Measurements from ENCODE around the gene ZBTB3. TPM values are rescaled to one million over a fixed set of nuclear protein-coding genes. Genes with fewer than 3 reads are reported as not detected.
A peak's percentile ranks its signal among the peaks of the same experiment; 100 is the strongest.

Gene ZBTB3
- total RNA-seq = 15.4 and 16.0 TPM in 2 replicates

GRCh38 chr11:62753736-62754603, at the start of gene ZBTB3:
Gene ZBTB3, minus strand, starts transcription at chr11:62754160. Its CDS starts 496 bp downstream, at chr11:62753664.

GRCh38 chr11:62791501-62792201, 37.7 kb upstream of the ZBTB3 start, which contains the start of gene TMEM223:
Gene TMEM223, minus strand, starts transcription at chr11:62792006. Its CDS starts 12 bp downstream, at chr11:62791994.

GRCh38 chr11:62787005-62787759, 33.2 kb upstream of the ZBTB3 start, which contains the start of gene TMEM179B:
Gene TMEM179B, plus strand, starts transcription at chr11:62787402. Its CDS starts 30 bp downstream, at chr11:62787432.

GRCh38 chr11:62771144-62772021, 17.4 kb upstream of the ZBTB3 start, which contains the start of gene TAF6L:
Gene TAF6L, plus strand, starts transcription at chr11:62771396. Its CDS starts 4,388 bp downstream, at chr11:62775784.

GRCh38 chr11:62728171-62728988, 25.6 kb downstream of the ZBTB3 start, which contains the start of gene TTC9C:
Gene TTC9C, plus strand, starts transcription at chr11:62728486. Its CDS starts 363 bp downstream, at chr11:62728849.

GRCh38 chr11:62727165-62727871, 26.6 kb downstream of the ZBTB3 start, which contains the start of gene HNRNPUL2:
Gene HNRNPUL2, minus strand, starts transcription at chr11:62727457. Its CDS starts 301 bp downstream, at chr11:62727156.

GRCh38 chr11:62707277-62707861, 46.6 kb downstream of the ZBTB3 start, which contains the start of the genes BSCL2 and GNG3:
Gene BSCL2, minus strand, starts transcription at chr11:62707424. Its CDS starts 229 bp downstream, at chr11:62707195.
Gene GNG3, plus strand, starts transcription at chr11:62707676. Its CDS starts 620 bp downstream, at chr11:62708296.

Small RNAs within 50 kb of the gene (small RNA-seq; reads per million reads assigned to genes)
- gene MIR6514 = 1.0 reads per million, percentile 60 among the genes with 10 or more reads in this experiment

Other genes starting within 250 kb of the ZBTB3 start
- 544 and 655 TPM in 2 replicates for gene AHNAK, start 207.4 kb downstream of the ZBTB3 start, total RNA-seq
- 1,284 and 1,362 TPM in 2 replicates for gene EEF1G, start 180.3 kb downstream of the ZBTB3 start, total RNA-seq
- 11.8 and 12.7 TPM in 2 replicates for gene TUT1, start 162.6 kb downstream of the ZBTB3 start, total RNA-seq
- 250 and 281 TPM in 2 replicates for gene MTA2, start 152.3 kb downstream of the ZBTB3 start, total RNA-seq
- gene EML3, start 141.4 kb downstream of the ZBTB3 start, total RNA-seq = 35.7 and 60.8 TPM in 2 replicates
- 5.2 and 5.3 TPM in 2 replicates for gene ROM1, start 140.9 kb downstream of the ZBTB3 start, total RNA-seq
- gene B3GAT3, start 132.2 kb downstream of the ZBTB3 start, total RNA-seq = 19.9 and 23.5 TPM in 2 replicates
- 223 and 259 TPM in 2 replicates for gene GANAB, start 107.5 kb downstream of the ZBTB3 start, total RNA-seq
- 35.1 and 41.2 TPM in 2 replicates for gene INTS5, start 100.9 kb downstream of the ZBTB3 start, total RNA-seq
- gene C11orf98, start 89.0 kb downstream of the ZBTB3 start, total RNA-seq = 35.9 and 43.4 TPM in 2 replicates
- gene CSKMT, start 88.8 kb downstream of the ZBTB3 start, total RNA-seq = 9.5 and 9.7 TPM in 2 replicates
- 5.9 and 6.1 TPM in 2 replicates for gene UQCC3, start 82.5 kb downstream of the ZBTB3 start, total RNA-seq
- gene LBHD1, start 81.9 kb downstream of the ZBTB3 start, total RNA-seq = 4.2 TPM in 2 replicates
- 88.7 and 147 TPM in 2 replicates for gene UBXN1, start 75.1 kb downstream of the ZBTB3 start, total RNA-seq
- 0.19 and 0.33 TPM in 2 replicates for gene LRRN4CL, start 64.6 kb downstream of the ZBTB3 start, total RNA-seq
- 28.7 and 30.2 TPM in 2 replicates for gene BSCL2, start 46.7 kb downstream of the ZBTB3 start, total RNA-seq
- gene GNG3, start 46.5 kb downstream of the ZBTB3 start, total RNA-seq = not detected in 2 replicates
- 10.5 and 15.0 TPM in 2 replicates for gene HNRNPUL2, start 26.7 kb downstream of the ZBTB3 start, total RNA-seq
- 31.0 and 45.9 TPM in 2 replicates for gene TTC9C, start 25.7 kb downstream of the ZBTB3 start, total RNA-seq
- 43.1 and 50.6 TPM in 2 replicates for gene POLR2G, start 7.4 kb upstream of the ZBTB3 start, total RNA-seq
- gene TAF6L, start 17.2 kb upstream of the ZBTB3 start, total RNA-seq = 19.9 and 20.9 TPM in 2 replicates
- gene TMEM179B, start 33.2 kb upstream of the ZBTB3 start, total RNA-seq = 29.1 and 36.3 TPM in 2 replicates
- 12.6 and 14.0 TPM in 2 replicates for gene TMEM223, start 37.8 kb upstream of the ZBTB3 start, total RNA-seq
- 37.2 and 41.6 TPM in 2 replicates for gene NXF1, start 51.3 kb upstream of the ZBTB3 start, total RNA-seq
- 33.0 and 43.1 TPM in 2 replicates for gene STX5, start 77.9 kb upstream of the ZBTB3 start, total RNA-seq
- 0.98 TPM in 1 of 2 replicates, not detected in the other for gene TEX54, start 78.7 kb upstream of the ZBTB3 start, total RNA-seq
- 44.4 and 47.0 TPM in 2 replicates for gene WDR74, start 85.4 kb upstream of the ZBTB3 start, total RNA-seq
- gene SLC3A2, start 126.7 kb upstream of the ZBTB3 start, total RNA-seq = 109 and 145 TPM in 2 replicates
- not detected in 2 replicates for gene CHRM1, start 167.2 kb upstream of the ZBTB3 start, total RNA-seq
- gene SLC22A6, start 230.8 kb upstream of the ZBTB3 start, total RNA-seq = not detected in 2 replicates

All from vein endothelial cell (primary cell).